ENCODE data around the gene KCNIP3. TPM values are rescaled to one million over a fixed set of nuclear protein-coding genes. Genes with fewer than 3 reads are reported as not detected.

Gene KCNIP3
- total RNA-seq, 1 donor from 2014 or later = 7.3 TPM

DNA sequence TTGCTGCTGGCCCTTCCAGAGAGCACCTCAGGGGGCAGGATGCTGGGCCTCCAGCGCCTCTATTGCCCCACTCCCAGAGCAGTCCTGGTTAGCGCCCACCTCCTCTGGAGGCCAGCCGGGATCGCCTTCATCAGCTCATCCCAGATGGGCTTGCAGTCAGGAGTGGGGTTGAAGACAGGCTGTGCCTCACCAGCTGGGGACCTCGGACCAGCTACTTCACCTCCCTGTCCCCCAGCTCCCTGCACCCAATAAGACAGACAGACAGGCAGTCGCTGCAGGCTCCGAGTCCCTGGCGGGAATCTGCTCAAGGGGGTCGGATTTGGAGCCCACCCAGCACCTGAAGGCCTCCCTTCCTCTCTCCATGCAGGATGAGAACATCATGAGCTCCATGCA is 86.5 kb downstream of the KCNIP3 start:
- Mint-ChIP-seq H3K4me3 (ENCODE audit: unreplicated experiment) (no peak overlapping the region), H3K4me1 (ENCODE audit: low read depth, unreplicated experiment) (peaks cover 10% of the 10 kb centered on the region), H3K27ac (ENCODE audit: unreplicated experiment) (no peak overlapping the region), H3K36me3 (ENCODE audit: unreplicated experiment) (no peaks in the 10 kb centered on the region), H3K27me3 (ENCODE audit: unreplicated experiment) (peaks cover 12% of the 10 kb centered on the region), H3K9me3 (ENCODE audit: unreplicated experiment) (no peaks in the 10 kb centered on the region)
- DNase-seq = no peak
- TF ChIP-seq, protein P1, sequence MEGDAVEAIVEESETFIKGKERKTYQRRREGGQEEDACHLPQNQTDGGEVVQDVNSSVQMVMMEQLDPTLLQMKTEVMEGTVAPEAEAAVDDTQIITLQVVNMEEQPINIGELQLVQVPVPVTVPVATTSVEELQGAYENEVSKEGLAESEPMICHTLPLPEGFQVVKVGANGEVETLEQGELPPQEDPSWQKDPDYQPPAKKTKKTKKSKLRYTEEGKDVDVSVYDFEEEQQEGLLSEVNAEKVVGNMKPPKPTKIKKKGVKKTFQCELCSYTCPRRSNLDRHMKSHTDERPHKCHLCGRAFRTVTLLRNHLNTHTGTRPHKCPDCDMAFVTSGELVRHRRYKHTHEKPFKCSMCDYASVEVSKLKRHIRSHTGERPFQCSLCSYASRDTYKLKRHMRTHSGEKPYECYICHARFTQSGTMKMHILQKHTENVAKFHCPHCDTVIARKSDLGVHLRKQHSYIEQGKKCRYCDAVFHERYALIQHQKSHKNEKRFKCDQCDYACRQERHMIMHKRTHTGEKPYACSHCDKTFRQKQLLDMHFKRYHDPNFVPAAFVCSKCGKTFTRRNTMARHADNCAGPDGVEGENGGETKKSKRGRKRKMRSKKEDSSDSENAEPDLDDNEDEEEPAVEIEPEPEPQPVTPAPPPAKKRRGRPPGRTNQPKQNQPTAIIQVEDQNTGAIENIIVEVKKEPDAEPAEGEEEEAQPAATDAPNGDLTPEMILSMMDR (IDR thresholded peaks at IDR 0.05; ENCODE audit: partially characterized antibody, unreplicated experiment) = no peak

GRCh38 chr2:95384854-95385569 is 87.9 kb downstream of the KCNIP3 start:
- Mint-ChIP-seq H3K9me3 (ENCODE audit: unreplicated experiment) (peaks cover 4% of the 10 kb centered on the region), H3K36me3 (ENCODE audit: unreplicated experiment) (no peaks in the 10 kb centered on the region), H3K4me1 (ENCODE audit: low read depth, unreplicated experiment) (peaks cover 5% of the 10 kb centered on the region), H3K27me3 (ENCODE audit: unreplicated experiment) (peaks cover 8% of the 10 kb centered on the region), H3K27ac (ENCODE audit: unreplicated experiment) (no peak overlapping the region), H3K4me3 (ENCODE audit: unreplicated experiment) (no peak overlapping the region)
- TF ChIP-seq, protein P1 (IDR thresholded peaks at IDR 0.05; ENCODE audit: partially characterized antibody, unreplicated experiment) = no peak
- DNase-seq = no peak

GRCh38 chr2:95385570-95385984 is 88.4 kb downstream of the KCNIP3 start:
- no peak for DNase-seq
- peaks cover 4% of the 10 kb centered on the region for H3K9me3 Mint-ChIP-seq (ENCODE audit: unreplicated experiment)
- H3K36me3 Mint-ChIP-seq (ENCODE audit: unreplicated experiment) = no peaks in the 10 kb centered on the region
- H3K4me3 Mint-ChIP-seq (ENCODE audit: unreplicated experiment) = no peak overlapping the region
- H3K27me3 Mint-ChIP-seq (ENCODE audit: unreplicated experiment) = peaks cover 7% of the 10 kb centered on the region
- H3K27ac Mint-ChIP-seq (ENCODE audit: unreplicated experiment) = no peak overlapping the region
- TF ChIP-seq, protein P1 (IDR thresholded peaks at IDR 0.05; ENCODE audit: partially characterized antibody, unreplicated experiment) = no peak
- peaks cover 2% of the 10 kb centered on the region for H3K4me1 Mint-ChIP-seq (ENCODE audit: low read depth, unreplicated experiment)

DNA sequence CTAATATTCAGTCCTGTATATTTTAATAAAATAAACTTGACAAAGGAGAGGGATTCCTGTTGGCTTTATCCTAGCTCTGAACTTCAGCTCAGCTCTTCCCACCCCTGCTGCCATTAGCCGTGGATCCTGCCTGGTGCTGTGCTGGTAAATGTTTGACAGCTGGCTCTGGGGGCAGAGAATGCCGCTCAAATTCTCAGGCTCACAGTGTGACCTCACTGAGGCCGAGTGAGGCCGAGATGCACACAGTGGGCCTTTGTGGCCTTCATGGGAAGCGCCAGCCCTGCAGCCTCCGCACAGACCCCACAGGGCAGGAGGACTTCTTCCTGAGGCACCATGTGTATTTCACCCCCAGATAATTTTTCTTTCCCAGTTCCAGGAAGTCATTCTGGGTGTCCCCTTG is 88.9 kb downstream of the KCNIP3 start:
- no peak for DNase-seq
- peaks cover 4% of the 10 kb centered on the region for H3K9me3 Mint-ChIP-seq (ENCODE audit: unreplicated experiment)
- TF ChIP-seq, protein P1 (IDR thresholded peaks at IDR 0.05; ENCODE audit: partially characterized antibody, unreplicated experiment) = no peak
- H3K4me3 Mint-ChIP-seq (ENCODE audit: unreplicated experiment) = no peak overlapping the region
- peaks cover 7% of the 10 kb centered on the region for H3K27me3 Mint-ChIP-seq (ENCODE audit: unreplicated experiment)
- peaks cover 2% of the 10 kb centered on the region for H3K4me1 Mint-ChIP-seq (ENCODE audit: low read depth, unreplicated experiment)
- H3K36me3 Mint-ChIP-seq (ENCODE audit: unreplicated experiment) = no peaks in the 10 kb centered on the region
- no peak overlapping the region for H3K27ac Mint-ChIP-seq (ENCODE audit: unreplicated experiment)

DNA sequence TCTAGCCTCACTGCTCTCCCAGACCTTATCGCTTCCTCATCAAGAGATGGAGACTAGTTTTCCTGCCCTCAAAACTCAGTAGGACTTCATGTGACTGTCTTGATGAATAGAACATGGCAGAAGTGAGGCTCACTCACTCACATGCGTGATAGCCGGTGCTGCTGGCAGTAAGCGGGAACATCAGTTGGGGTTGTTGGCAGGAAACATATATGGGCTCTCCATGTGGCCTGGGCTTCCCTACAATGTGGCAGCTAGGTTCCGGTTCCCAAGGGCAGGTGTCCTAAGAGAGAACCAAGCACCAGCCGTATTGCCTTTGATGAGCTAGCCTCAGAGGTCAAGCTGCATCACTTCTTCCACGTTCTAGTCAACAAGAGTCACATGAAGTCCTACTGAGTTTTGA is 90.2 kb downstream of the KCNIP3 start:
- Mint-ChIP-seq H3K4me3 (ENCODE audit: unreplicated experiment) (no peak overlapping the region), H3K27me3 (ENCODE audit: unreplicated experiment) (peaks cover 8% of the 10 kb centered on the region), H3K9me3 (ENCODE audit: unreplicated experiment) (peaks cover 4% of the 10 kb centered on the region), H3K36me3 (ENCODE audit: unreplicated experiment) (no peaks in the 10 kb centered on the region), H3K27ac (ENCODE audit: unreplicated experiment) (no peak overlapping the region), H3K4me1 (ENCODE audit: low read depth, unreplicated experiment) (peaks cover 2% of the 10 kb centered on the region)
- DNase-seq = no peak
- TF ChIP-seq, protein P1 (IDR thresholded peaks at IDR 0.05; ENCODE audit: partially characterized antibody, unreplicated experiment) = no peak
